ENCODE data around the gene EEA1.

- TF ChIP-seq CTCF (IDR thresholded peaks at IDR 0.05) (no peak), POLR2A (IDR thresholded peaks at IDR 0.05) (no peak)
Measured at GRCh38 chr12:92764831-92765230, 164.3 kb downstream of the EEA1 start.

All from lower leg skin (tissue), 3 donors.